ENCODE data around the gene PSMB2.

DNA sequence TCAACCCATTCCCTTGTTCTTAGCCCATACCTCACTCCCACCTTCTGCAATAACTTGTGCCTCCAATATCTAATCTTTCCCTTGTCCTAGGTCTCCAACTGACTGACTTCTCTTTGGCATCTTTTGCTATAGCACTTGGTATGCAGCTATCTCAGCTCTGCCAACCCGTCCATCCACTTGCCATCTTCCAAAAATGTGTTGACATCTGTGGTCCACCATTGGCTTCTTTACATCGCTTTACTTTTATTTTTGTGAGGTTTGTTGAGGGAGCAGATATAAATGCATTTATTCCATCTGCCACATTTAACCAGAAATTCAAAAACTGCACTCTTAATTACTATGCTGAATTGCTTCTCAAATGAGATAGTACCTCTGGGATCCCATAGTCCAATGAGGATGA is 24.9 kb upstream of the PSMB2 start:
- TF ChIP-seq, protein P1, sequence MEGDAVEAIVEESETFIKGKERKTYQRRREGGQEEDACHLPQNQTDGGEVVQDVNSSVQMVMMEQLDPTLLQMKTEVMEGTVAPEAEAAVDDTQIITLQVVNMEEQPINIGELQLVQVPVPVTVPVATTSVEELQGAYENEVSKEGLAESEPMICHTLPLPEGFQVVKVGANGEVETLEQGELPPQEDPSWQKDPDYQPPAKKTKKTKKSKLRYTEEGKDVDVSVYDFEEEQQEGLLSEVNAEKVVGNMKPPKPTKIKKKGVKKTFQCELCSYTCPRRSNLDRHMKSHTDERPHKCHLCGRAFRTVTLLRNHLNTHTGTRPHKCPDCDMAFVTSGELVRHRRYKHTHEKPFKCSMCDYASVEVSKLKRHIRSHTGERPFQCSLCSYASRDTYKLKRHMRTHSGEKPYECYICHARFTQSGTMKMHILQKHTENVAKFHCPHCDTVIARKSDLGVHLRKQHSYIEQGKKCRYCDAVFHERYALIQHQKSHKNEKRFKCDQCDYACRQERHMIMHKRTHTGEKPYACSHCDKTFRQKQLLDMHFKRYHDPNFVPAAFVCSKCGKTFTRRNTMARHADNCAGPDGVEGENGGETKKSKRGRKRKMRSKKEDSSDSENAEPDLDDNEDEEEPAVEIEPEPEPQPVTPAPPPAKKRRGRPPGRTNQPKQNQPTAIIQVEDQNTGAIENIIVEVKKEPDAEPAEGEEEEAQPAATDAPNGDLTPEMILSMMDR (IDR thresholded peaks at IDR 0.05; ENCODE audit: insufficient read depth, low read length, poor library complexity, severe bottlenecking), result no peak
- TF ChIP-seq EZH2phosphoT487 (conservative IDR thresholded peaks at IDR 0.05; ENCODE audit: low read length), result no peak
